SJCRH30 (cell line): Measurements from ENCODE around the gene CPN1. TPM values are rescaled to one million over a fixed set of nuclear protein-coding genes. Genes with fewer than 3 reads are reported as not detected.
A peak's percentile ranks its signal among the peaks of the same experiment; 100 is the strongest.

ENCODE experiments used
- DNase-seq, 2 experiments: peaks; one replicate each; pipeline ENCODE4 v3.0.0-alpha.2; 2015 to 2020
- H3K27ac ChIP-seq: fragments of 250-450 bp; sonication (Bioruptor Pico); 2 replicates; pipeline ENCODE4 v1.5.1; 2020; ENCODE audit warnings: mild to moderate bottlenecking, moderate library complexity
- H3K27me3 ChIP-seq: fragments of 250-450 bp; sonication (Bioruptor Pico); 2 replicates; pipeline ENCODE4 v1.5.1; 2020; ENCODE audit warnings: mild to moderate bottlenecking, moderate library complexity
- H3K36me3 ChIP-seq: fragments of 250-450 bp; sonication (Bioruptor Pico); 2 replicates; pipeline ENCODE4 v1.5.1; 2020; ENCODE audit warnings: mild to moderate bottlenecking, moderate library complexity
- H3K4me1 ChIP-seq: fragments of 250-450 bp; sonication (Bioruptor Pico); 2 replicates; pipeline ENCODE4 v1.5.1; 2020; ENCODE audit warnings: mild to moderate bottlenecking, moderate library complexity
- H3K4me3 ChIP-seq: fragments of 250-450 bp; sonication (Bioruptor Pico); 2 replicates; pipeline ENCODE4 v1.5.1; 2020; ENCODE audit warnings: mild to moderate bottlenecking, moderate library complexity
- H3K9me3 ChIP-seq: fragments of 250-450 bp; sonication (Bioruptor Pico); replicated peaks from 2 replicates; pipeline ENCODE4 v1.5.1; 2020; ENCODE audit warnings: mild to moderate bottlenecking, moderate library complexity
- total RNA-seq: library from RNA; depleted of rRNA; stranded (reverse); fragments of >200 nt; shearing (Covaris generic); gene quantifications from 2 replicates; pipeline ENCODE4 v1.2.3, GENCODE V29; 2014

Gene CPN1
- total RNA-seq, 1 experiment from 2014 or later, result not detected

DNA sequence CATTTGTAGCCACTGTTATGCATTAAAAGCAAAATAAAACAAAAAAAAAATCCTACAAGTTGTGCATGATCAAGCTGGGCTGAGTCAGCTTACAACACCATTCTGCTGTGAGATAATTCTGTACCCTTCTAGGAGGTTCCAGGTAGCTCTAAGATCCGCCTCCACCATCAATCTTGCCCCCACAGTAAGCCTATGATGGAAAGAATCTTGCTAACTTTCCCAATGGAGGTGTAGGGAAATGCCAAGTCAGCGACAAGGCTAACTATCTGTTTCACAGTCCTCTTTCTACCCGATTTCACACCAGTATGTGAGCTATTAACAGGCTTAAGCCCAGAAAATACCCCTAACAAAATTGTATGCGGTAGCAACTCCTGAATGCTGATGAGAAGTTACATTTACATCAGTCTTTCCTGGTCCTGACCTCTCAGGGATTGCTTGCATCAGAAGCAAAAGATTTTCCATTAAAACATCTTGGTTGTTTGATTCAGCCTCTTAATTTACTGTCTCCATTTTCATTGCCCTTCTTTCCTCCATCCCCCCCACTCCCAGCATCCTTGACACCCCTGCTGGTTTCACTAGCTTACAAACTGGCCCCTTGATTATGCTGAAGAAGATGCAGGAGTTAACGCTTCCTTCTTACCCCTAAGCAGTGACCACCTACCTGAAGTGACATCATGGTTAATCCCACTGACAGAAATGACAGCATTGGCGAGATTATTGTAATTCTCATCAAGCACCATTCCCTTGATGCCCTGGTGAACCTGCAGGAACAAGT is 27.8 kb downstream of the CPN1 start:
- Histone ChIP-seq H3K4me1 (no peaks in the 10 kb centered on the region), H3K9me3 (peaks cover 9% of the 10 kb centered on the region; the same call in 1 of the 2 replicates), H3K27ac (no peak overlapping the region), H3K4me3 (no peak overlapping the region), H3K36me3 (no peaks in the 10 kb centered on the region), H3K27me3 (no peaks in the 10 kb centered on the region)
- no peak for DNase-seq

DNA sequence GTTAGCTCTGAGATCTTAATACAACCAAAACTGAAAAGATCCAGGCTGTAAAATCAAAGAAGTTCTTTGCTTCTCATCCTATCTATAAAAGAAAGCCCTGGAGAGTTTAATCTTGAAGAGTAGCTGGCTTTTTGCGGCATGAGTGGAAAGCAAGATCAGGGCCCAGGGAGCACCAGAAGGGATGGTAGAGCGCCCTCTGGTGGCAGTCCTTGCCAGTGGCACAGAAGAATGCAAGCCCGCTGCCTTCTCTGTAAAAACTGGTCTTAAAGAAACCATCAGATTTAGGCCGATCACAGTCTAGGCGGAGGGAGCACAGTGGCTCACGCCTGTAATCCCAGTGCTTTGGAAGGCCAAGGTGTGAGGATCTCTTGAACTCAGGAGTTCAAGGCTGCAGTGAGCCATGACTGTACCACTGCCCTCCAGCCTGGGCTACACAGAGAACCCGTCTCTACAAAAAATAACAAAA is 35.6 kb downstream of the CPN1 start:
- H3K27ac ChIP-seq, result no peak overlapping the region
- H3K9me3 ChIP-seq, result no peaks in the 10 kb centered on the region
- no peak overlapping the region for H3K4me3 ChIP-seq
- H3K36me3 ChIP-seq, result no peaks in the 10 kb centered on the region
- H3K27me3 ChIP-seq, result no peaks in the 10 kb centered on the region
- no peaks in the 10 kb centered on the region; the same call in 1 of the 2 replicates for H3K4me1 ChIP-seq
- peak; percentile 84 to 92 for DNase-seq

DNA sequence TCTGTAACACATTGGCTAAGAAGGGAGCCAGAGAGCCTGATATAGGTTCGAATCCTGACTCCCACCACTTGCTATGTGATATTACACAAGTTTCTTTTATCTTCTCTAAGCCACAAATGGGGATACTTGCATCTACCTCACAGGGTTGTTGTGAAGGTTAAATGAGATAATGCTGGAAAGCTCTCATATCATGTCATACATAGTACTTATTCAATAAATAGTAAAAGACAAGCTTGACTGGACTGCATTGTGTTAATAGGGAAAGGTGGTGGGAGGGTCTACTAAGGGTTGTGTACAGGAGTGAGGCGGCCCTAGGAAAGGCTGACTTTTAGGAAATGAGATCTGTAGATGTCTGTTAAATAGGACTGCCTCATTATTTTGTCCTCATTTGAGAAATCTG is 36.1 kb downstream of the CPN1 start:
- DNase-seq, result no peak
- H3K9me3 ChIP-seq, result no peaks in the 10 kb centered on the region
- no peak overlapping the region for H3K27ac ChIP-seq
- no peaks in the 10 kb centered on the region for H3K36me3 ChIP-seq
- H3K4me3 ChIP-seq, result no peak overlapping the region
- H3K4me1 ChIP-seq, result no peaks in the 10 kb centered on the region; the same call in 1 of the 2 replicates
- no peaks in the 10 kb centered on the region for H3K27me3 ChIP-seq

DNA sequence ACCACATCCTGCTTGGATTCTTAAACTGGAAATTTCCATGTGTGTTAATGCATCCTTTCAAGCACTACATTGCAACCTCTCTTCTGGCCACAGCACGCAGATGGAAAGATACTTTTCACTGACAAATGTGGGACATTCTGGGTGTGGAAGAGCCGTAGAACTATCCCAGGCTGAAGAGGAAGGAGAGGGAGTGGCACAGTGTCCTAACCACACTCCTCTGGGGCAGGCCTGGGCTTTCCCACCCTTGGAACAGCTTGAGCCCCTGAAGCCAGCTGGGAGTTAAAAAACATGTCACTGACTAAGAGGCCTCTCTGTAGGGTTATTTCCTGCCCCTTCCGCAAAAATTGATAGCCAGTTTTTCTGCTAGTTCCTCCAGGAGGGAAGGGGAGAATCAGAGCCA is 37.9 kb downstream of the CPN1 start:
- Histone ChIP-seq H3K27me3 (no peaks in the 10 kb centered on the region), H3K4me3 (no peak overlapping the region), H3K9me3 (no peaks in the 10 kb centered on the region), H3K4me1 (no peaks in the 10 kb centered on the region; the same call in 1 of the 2 replicates), H3K27ac (no peak overlapping the region), H3K36me3 (no peaks in the 10 kb centered on the region)
- DNase-seq, result peak; percentile 39 to 60

DNA sequence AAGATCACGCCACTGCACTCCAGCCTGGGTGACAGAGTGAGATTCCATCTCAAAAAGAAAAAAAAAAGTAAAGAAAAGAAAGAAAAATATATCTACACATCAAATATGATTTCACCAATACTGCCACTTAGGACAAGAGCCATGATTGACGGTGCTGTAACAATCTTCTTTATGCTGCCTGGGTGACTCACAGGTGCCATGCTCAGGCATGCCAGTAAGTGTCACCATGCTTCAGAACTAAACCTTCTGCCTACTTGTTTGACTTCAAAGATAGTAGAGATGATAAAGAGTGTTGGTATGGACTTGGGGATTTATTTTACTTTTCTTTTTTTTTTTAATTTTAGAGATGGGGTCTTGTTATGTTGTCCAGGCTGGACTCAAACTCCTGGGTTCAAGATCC is 38.3 kb downstream of the CPN1 start:
- Histone ChIP-seq H3K9me3 (no peaks in the 10 kb centered on the region), H3K4me1 (no peaks in the 10 kb centered on the region; the same call in 1 of the 2 replicates), H3K36me3 (no peaks in the 10 kb centered on the region), H3K27me3 (no peaks in the 10 kb centered on the region), H3K27ac (no peak overlapping the region), H3K4me3 (no peak overlapping the region)
- DNase-seq, result no peak

DNA sequence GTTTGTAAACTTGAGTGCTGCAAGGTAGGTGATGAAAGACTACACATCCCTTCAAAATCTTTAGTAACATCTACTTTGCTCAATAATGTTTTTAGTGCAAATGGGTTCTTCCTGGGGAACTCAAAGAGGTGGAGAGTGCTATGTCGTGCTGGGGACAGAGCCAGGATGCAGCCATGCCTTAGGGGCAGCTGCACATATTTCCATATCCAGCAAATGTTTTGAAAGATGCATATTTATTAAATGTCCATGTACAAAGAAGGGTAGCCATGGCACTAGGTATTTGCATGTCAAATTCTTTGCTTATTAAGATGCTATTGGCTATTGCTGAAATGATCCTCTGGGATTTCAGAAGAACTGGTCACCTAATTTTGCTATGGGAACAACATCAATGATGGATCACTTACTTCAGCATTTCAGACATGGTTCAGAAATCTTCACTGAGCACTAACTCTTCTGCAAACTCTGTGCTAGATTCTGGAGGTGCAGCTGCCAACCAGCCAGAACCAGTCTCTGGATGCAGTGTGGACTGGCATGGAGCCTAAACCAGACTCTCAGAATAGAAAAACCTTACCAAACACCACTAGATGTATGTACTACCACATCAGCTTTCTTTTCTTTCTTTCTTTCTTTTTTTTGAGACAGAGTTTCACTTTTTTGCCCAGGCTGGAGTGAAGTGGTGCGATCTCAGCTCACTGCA is 40.2 kb downstream of the CPN1 start:
- no peak for DNase-seq
- Histone ChIP-seq H3K36me3 (no peaks in the 10 kb centered on the region), H3K27me3 (no peaks in the 10 kb centered on the region), H3K4me3 (no peak overlapping the region), H3K4me1 (no peaks in the 10 kb centered on the region; the same call in 1 of the 2 replicates), H3K9me3 (no peaks in the 10 kb centered on the region), H3K27ac (no peak overlapping the region)

DNA sequence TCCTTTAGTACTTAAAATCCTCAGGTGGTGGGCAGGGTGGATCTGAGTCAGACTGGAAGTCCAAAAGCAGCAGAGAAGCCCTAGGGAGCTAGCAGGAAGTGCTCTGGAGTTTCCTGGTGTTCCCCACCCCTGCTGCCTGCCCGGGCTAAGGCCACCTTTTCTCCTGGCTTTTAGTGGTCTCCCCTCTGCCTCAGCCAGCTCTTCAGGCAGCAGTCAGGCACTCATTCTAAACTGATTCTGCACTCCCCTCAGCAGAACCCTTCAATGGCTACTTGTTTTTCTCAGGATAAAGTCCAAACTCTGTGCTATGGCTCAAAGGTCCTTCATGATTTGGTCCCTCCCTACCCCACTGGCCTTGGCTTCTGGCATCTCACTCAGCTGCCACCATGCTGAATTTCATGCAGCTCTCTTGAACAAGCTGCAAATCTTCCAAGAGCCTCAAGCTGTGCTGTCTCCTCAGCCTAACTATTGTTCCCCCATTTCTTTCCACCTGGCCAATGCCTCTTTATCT is 43.1 kb downstream of the CPN1 start:
- H3K4me1 ChIP-seq, result peaks cover 7% of the 10 kb centered on the region
- no peaks in the 10 kb centered on the region for H3K36me3 ChIP-seq
- no peak overlapping the region for H3K4me3 ChIP-seq
- no peak for DNase-seq
- no peaks in the 10 kb centered on the region for H3K27me3 ChIP-seq
- no peaks in the 10 kb centered on the region for H3K9me3 ChIP-seq
- H3K27ac ChIP-seq, result no peak overlapping the region

DNA sequence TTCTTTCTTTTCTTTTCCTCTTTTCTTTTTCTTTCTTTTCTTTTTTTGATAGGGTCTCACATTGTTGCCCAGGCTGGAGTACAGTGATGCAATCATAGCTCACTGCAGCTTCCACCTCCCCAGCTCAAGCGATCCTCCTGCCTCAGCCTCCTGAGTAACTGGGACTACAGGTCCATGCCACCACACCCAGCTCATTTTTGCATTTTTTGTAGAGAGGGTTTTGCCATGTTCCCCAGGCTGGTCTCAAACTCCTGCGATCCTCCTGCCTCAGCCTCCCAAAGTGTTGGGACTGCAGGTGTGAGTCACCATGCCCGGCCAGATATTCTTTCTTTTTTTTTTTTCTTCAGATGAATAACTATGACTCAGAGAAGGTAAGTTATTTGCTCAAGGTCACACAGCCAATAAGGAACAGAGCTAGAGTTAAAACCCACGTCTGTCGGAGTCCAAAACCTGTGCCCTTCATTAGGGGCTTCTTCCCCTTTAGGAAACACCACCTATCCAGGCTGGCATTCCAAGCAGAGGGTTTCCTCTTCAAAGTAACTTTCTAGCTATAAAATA is 43.8 kb downstream of the CPN1 start:
- H3K4me1 ChIP-seq, result peaks cover 7% of the 10 kb centered on the region
- no peak overlapping the region for H3K27ac ChIP-seq
- no peaks in the 10 kb centered on the region for H3K27me3 ChIP-seq
- DNase-seq, result no peak
- no peak overlapping the region for H3K4me3 ChIP-seq
- no peaks in the 10 kb centered on the region for H3K9me3 ChIP-seq
- no peaks in the 10 kb centered on the region for H3K36me3 ChIP-seq

DNA sequence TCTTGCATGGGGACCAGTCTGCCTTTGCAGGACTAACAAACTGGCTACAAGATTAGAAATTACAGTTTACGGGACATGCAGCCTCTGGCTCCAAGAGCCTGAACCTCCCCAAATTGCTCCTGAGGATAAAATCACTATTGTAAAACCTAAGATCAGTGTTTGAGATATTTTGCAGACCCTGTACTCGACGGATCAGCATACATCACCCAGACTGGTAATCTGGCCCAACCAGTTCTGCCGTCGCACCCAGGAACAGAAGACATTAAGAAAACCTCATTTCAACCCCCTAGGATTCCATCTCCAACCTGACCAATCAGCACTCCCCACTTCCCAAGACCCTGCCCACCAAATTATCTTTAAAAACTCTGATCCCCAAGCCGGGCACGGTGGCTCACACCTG is 44.8 kb downstream of the CPN1 start:
- H3K36me3 ChIP-seq, result no peaks in the 10 kb centered on the region
- peaks cover 7% of the 10 kb centered on the region for H3K4me1 ChIP-seq
- no peak overlapping the region for H3K4me3 ChIP-seq
- DNase-seq, result no peak
- H3K27ac ChIP-seq, result no peak overlapping the region
- H3K27me3 ChIP-seq, result no peaks in the 10 kb centered on the region
- no peaks in the 10 kb centered on the region for H3K9me3 ChIP-seq

DNA sequence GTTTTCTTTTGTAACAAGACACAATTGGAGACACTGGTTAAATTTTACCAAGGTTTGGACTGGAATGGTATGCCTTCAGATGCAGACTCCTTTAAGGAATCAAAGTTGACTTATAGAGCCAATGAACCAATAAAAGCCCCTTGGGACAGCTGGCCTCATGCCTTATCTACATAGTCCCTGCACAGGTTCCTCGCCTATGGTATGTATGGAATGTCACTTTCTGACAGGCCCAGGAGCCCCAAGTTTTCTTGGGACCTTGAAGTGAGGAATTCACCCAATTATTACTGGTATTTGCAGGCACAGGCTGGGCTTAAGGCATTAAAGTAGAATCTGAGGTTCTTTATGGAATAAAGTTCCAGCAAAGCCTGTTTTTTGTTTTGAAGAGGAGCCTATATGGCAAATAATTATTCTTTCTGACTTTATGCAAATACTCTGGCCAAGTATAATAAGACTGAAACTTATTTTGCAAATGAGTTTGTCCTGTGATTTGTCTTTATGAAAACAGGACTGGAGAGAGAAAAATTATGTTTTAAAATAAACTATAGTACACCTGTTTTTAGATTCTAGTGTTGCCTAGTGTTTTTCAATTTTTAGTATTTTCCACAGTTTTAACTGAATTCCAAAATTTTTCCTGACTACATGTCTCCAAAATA is 47.8 kb downstream of the CPN1 start:
- no peak for DNase-seq
- Histone ChIP-seq H3K36me3 (no peaks in the 10 kb centered on the region), H3K9me3 (no peaks in the 10 kb centered on the region), H3K27ac (no peak overlapping the region), H3K4me3 (no peak overlapping the region), H3K27me3 (no peaks in the 10 kb centered on the region), H3K4me1 (peaks cover 7% of the 10 kb centered on the region)

DNA sequence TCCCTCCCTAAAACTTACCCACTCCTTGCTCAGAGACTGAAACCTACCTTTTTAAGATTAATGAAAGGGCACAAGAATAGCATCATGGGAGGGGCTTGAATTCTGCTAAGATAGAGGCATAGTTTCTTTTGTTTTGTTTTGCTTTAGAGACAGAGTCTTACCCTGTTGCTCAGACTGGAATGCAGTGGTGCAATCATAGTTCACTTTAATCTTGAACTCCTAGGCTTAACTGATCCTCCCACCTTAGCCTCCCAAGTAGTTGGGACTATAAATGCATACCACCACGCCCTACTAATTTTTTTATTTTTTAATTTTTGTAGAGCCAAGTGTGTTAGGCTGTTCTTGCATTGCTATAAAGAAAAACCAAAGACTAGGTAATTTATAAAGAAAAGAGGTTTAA is 54.3 kb downstream of the CPN1 start:
- H3K27me3 ChIP-seq, result no peaks in the 10 kb centered on the region
- DNase-seq, result no peak
- H3K9me3 ChIP-seq, result peaks cover 13% of the 10 kb centered on the region
- H3K4me1 ChIP-seq, result peaks cover 23% of the 10 kb centered on the region
- H3K4me3 ChIP-seq, result no peak overlapping the region
- H3K27ac ChIP-seq, result no peak overlapping the region
- no peaks in the 10 kb centered on the region for H3K36me3 ChIP-seq

DNA sequence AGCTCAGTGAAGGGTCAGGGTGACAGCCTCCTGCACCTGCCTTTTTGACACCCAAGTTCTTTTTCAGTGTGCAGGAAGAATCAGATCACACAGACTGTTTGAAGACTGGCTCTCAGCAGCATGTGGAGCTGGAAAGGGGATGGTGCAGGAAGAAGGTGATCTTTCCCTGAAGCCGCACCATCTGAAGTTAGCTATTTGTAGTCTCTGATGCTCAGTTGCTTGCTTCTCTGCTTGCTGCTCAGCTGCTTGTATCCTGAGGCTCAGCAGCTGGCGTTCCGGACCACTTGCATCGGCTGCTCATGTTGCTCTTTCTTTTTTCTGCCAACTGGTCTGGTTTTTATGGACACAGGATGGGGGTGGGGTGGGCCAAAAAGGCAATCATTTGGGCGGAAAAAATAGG is 56.1 kb downstream of the CPN1 start:
- H3K4me1 ChIP-seq, result peaks cover 36% of the 10 kb centered on the region
- H3K27me3 ChIP-seq, result no peaks in the 10 kb centered on the region
- no peak overlapping the region for H3K4me3 ChIP-seq
- H3K9me3 ChIP-seq, result peaks cover 13% of the 10 kb centered on the region
- DNase-seq, result peak; percentile 92 to 96
- H3K36me3 ChIP-seq, result no peaks in the 10 kb centered on the region
- H3K27ac ChIP-seq, result peak overlapping the region; percentile 62

DNA sequence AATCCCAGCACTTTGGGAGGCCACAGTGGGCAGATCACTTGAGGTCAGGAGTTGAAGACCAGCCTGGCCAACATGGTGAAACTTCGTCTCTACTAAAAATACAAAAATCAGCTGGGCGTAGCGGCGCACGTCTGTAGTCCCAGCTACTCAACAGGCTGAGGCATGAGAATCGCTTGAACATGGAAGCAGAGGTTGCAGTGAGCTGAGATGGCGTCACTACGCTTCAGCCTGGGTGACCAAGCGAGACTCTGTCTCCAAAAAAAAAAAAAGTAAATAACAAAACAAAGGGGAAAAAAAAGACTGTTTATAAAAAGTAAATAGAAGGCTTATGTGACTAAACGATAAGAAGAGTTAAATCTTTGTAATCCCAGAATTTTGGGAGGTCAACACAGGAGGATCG is 56.9 kb downstream of the CPN1 start:
- H3K4me3 ChIP-seq, result peak overlapping the region; percentile 22
- H3K27ac ChIP-seq, result peak overlapping the region; percentile 62
- DNase-seq, result peak; percentile 38 to 64

DNA sequence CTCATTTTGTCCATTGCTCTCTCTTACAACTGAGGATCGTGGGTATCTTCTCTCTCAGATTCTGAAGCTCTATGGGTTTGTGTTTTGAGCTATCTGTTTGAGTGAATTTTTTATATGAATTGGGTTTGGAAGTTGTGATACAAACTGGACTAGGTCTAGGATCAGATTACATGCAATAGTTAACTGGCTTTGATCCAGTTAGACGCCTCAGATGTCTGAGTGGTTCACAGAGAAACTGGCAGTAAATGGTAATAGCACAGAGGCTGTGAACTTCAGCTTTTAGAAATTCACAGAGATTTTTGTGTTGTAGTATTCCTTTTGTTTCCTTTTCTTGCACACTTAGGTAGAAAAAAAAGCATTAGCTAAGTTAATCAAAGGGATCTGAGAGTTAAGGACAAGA is 59.3 kb downstream of the CPN1 start:
- Histone ChIP-seq H3K9me3 (peaks cover 3% of the 10 kb centered on the region; the same call in 1 of the 2 replicates), H3K27ac (no peak overlapping the region), H3K36me3 (no peaks in the 10 kb centered on the region), H3K4me1 (peaks cover 40% of the 10 kb centered on the region), H3K27me3 (no peaks in the 10 kb centered on the region), H3K4me3 (no peak overlapping the region)
- no peak for DNase-seq

More for the DNA sequence above, 56.9 kb downstream of the CPN1 start:
- no peaks in the 10 kb centered on the region for H3K27me3 ChIP-seq
- peaks cover 13% of the 10 kb centered on the region for H3K9me3 ChIP-seq
- H3K4me1 ChIP-seq, result peaks cover 40% of the 10 kb centered on the region
- no peaks in the 10 kb centered on the region for H3K36me3 ChIP-seq
